Caco-2 (cell line): ENCODE results near the gene CHM. TPM values are rescaled to one million over a fixed set of nuclear protein-coding genes. Genes with fewer than 3 reads are reported as not detected.

Experiments used
- BruUV-seq: library from RNA; stranded (reverse); fragments of 400-500 nt; replicated peaks from 2 replicates; lab custom pipeline; 2021; lab: Mats Ljungman, UMichigan
- CTCF ChIA-PET: fragments of 300-600 bp; sonication (Branson Sonifier 250); formaldehyde crosslinking; loops from one replicate; lab custom pipeline; 2022; ENCODE audit warnings: antibody characterized with exemption; lab: Charles Lee
- POLR2A ChIA-PET: fragments of 300-600 bp; sonication (Branson Sonifier 250); formaldehyde crosslinking; loops from one replicate; lab custom pipeline; 2022; ENCODE audit warnings: antibody characterized with exemption; lab: Charles Lee
- DNase-seq, 2 experiments: peaks; one replicate each; pipeline versions ENCODE4 v3.0.0 to v3.0.0-alpha.2; 2020 to 2022
- H3K27me3 ChIP-seq: replicated peaks from 2 replicates; pipeline ENCODE4 v1.6.0; 2011; ENCODE audit warnings: low read length; ENCODE audit not compliant: control insufficient read depth, insufficient read depth
- H3K36me3 ChIP-seq: 2 replicates; pipeline ENCODE4 v1.5.1; 2011; ENCODE audit warnings: low read length; ENCODE audit not compliant: control insufficient read depth, insufficient read depth
- H3K4me1 ChIP-seq: fragments of 250-450 bp; sonication (Bioruptor Pico); 2 replicates; pipeline ENCODE4 v1.5.1; 2020; ENCODE audit warnings: mild to moderate bottlenecking
- H3K4me3 ChIP-seq: 2 replicates; pipeline ENCODE4 v1.5.1; 2011; ENCODE audit warnings: low read depth, mild to moderate bottlenecking, control low read depth, low read length
- H3K9me3 ChIP-seq: fragments of 250-450 bp; sonication (Bioruptor Pico); 2 replicates; pipeline ENCODE4 v1.5.1; 2020; ENCODE audit warnings: mild to moderate bottlenecking, moderate library complexity
- H3K27ac Mint-ChIP-seq: one replicate; pipeline ENCODE4 v1.8.0; 2022; ENCODE audit warnings: mixed read lengths; ENCODE audit not compliant: unreplicated experiment
- H3K27me3 Mint-ChIP-seq: one replicate; pipeline ENCODE4 v1.8.0; 2022; ENCODE audit warnings: mixed read lengths; ENCODE audit not compliant: insufficient read depth, unreplicated experiment
- H3K36me3 Mint-ChIP-seq: one replicate; pipeline ENCODE4 v1.8.0; 2022; ENCODE audit warnings: mild to moderate bottlenecking, mixed read lengths; ENCODE audit not compliant: insufficient read depth, unreplicated experiment
- H3K4me1 Mint-ChIP-seq: one replicate; pipeline ENCODE4 v1.8.0; 2022; ENCODE audit warnings: low read depth, mixed read lengths; ENCODE audit not compliant: unreplicated experiment
- H3K4me3 Mint-ChIP-seq: one replicate; pipeline ENCODE4 v1.8.0; 2022; ENCODE audit warnings: mild to moderate bottlenecking, moderate library complexity, mixed read lengths; ENCODE audit not compliant: unreplicated experiment
- H3K9me3 Mint-ChIP-seq: one replicate; pipeline ENCODE4 v1.8.0; 2022; ENCODE audit warnings: mixed read lengths; ENCODE audit not compliant: unreplicated experiment
- intact Hi-C: fragments of 100-400 bp; cut with micrococcal nuclease; formaldehyde crosslinking; loops from one replicate; pipeline ENCODE4 v1.10.0; 2022; ENCODE audit not compliant: unreplicated experiment
- total RNA-seq: library from RNA; stranded (reverse); gene quantifications from 2 replicates; pipeline ENCODE4 v1.2.3, GENCODE V29; 2022
- TF ChIP-seq, protein P1 (sequence below), 2 experiments: fragments of 200-600 bp in 1 of 2; IDR thresholded peaks; 1 replicate in 1 of 2; 2 replicates in 1 of 2; pipeline versions ENCODE4 v1.5.1 to v1.8.0; 2011 to 2022; ENCODE audit warnings: antibody characterized with exemption in 1 of 2, control low read depth in 1 of 2, inconsistent platforms in 1 of 2, low read depth in 1 of 2, low read length in 1 of 2, mild to moderate bottlenecking in 1 of 2, moderate library complexity in 1 of 2; ENCODE audit not compliant: insufficient read depth in 1 of 2, severe bottlenecking in 1 of 2, unreplicated experiment in 1 of 2

The CHM gene
- total RNA-seq, 1 experiment from 2014 or later, result 24.0 TPM

- H3K4me3 ChIP-seq, result no peak overlapping the region
- intact Hi-C loops, result no loop called here
- H3K4me1 ChIP-seq, result no peaks in the 10 kb centered on the region
- TF ChIP-seq, protein P1, sequence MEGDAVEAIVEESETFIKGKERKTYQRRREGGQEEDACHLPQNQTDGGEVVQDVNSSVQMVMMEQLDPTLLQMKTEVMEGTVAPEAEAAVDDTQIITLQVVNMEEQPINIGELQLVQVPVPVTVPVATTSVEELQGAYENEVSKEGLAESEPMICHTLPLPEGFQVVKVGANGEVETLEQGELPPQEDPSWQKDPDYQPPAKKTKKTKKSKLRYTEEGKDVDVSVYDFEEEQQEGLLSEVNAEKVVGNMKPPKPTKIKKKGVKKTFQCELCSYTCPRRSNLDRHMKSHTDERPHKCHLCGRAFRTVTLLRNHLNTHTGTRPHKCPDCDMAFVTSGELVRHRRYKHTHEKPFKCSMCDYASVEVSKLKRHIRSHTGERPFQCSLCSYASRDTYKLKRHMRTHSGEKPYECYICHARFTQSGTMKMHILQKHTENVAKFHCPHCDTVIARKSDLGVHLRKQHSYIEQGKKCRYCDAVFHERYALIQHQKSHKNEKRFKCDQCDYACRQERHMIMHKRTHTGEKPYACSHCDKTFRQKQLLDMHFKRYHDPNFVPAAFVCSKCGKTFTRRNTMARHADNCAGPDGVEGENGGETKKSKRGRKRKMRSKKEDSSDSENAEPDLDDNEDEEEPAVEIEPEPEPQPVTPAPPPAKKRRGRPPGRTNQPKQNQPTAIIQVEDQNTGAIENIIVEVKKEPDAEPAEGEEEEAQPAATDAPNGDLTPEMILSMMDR (IDR thresholded peaks at IDR 0.05; ENCODE audit: insufficient read depth in 1 of 2, low read depth in 1 of 2, low read length in 1 of 2, severe bottlenecking in 1 of 2, unreplicated experiment in 1 of 2), result no peak
- H3K27me3 ChIP-seq, result no peaks in the 10 kb centered on the region
- Mint-ChIP-seq H3K27ac (no peak overlapping the region), H3K4me1 (peaks cover 15% of the 10 kb centered on the region), H3K9me3 (no peaks in the 10 kb centered on the region), H3K4me3 (no peak overlapping the region), H3K27me3 (no peaks in the 10 kb centered on the region), H3K36me3 (no peaks in the 10 kb centered on the region)
- H3K36me3 ChIP-seq, result no peaks in the 10 kb centered on the region
- no peak for DNase-seq
- CTCF ChIA-PET, result no interaction called here
- no peaks in the 10 kb centered on the region for H3K9me3 ChIP-seq
- POLR2A ChIA-PET, result no interaction called here
- BruUV-seq, result no TSS peak
Observed at GRCh38 chrX:85993539-85994197, 53.7 kb downstream of the CHM start.

DNA sequence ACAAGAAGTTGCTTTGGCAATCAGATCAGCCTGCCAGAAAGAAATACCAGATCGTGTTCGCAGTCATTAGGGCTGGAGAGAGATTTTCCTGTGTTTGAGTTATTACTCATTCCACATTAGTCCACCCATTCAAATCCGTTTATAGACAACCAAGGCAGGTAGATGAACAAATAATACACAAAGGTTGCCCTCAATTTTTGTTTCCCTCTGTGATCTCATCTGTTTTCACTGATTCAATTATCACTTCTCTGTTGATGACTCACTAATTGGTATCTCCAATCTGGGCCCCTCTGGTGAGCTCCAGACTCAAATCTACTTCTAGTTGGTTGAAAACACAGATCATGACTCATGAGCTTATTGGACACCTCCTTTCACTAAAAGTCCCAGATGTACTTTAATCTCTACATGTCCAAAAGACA is 54.5 kb downstream of the CHM start:
- TF ChIP-seq, protein P1 (IDR thresholded peaks at IDR 0.05; ENCODE audit: insufficient read depth in 1 of 2, low read depth in 1 of 2, low read length in 1 of 2, severe bottlenecking in 1 of 2, unreplicated experiment in 1 of 2), result no peak
- CTCF ChIA-PET, result no interaction called here
- intact Hi-C loops, result no loop called here
- Histone ChIP-seq H3K36me3 (no peaks in the 10 kb centered on the region), H3K27me3 (no peaks in the 10 kb centered on the region), H3K9me3 (no peaks in the 10 kb centered on the region), H3K4me1 (no peaks in the 10 kb centered on the region), H3K4me3 (no peak overlapping the region)
- Mint-ChIP-seq H3K9me3 (no peaks in the 10 kb centered on the region), H3K27me3 (no peaks in the 10 kb centered on the region), H3K27ac (no peak overlapping the region), H3K4me1 (peaks cover 15% of the 10 kb centered on the region), H3K4me3 (no peak overlapping the region), H3K36me3 (no peaks in the 10 kb centered on the region)
- DNase-seq, result no peak
- BruUV-seq, result no TSS peak
- POLR2A ChIA-PET, result no interaction called here

DNA sequence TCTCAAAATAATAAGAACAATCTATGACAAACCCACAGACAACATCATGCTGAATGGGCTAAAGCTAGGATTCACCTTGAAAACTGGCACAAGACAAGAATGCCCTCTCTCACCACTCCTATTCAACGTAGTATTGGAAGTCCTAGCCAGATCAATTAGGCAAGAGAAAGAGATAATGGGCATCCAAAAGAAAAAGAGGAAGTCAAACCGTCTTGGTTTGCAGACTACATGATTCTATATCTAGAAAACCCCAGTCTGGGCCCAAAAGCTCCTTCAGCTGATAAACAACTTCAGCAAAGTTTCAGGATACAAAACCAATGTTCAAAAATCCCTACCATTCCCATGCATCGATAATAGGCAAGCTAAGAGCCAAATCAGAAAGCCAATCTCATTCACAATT is 59.0 kb downstream of the CHM start:
- ChIA-PET POLR2A (no interaction called here), CTCF (no interaction called here)
- Histone ChIP-seq H3K9me3 (no peaks in the 10 kb centered on the region), H3K4me3 (no peak overlapping the region), H3K36me3 (no peaks in the 10 kb centered on the region), H3K4me1 (no peaks in the 10 kb centered on the region), H3K27me3 (no peaks in the 10 kb centered on the region)
- H3K4me3 Mint-ChIP-seq, result no peak overlapping the region
- no peaks in the 10 kb centered on the region for H3K9me3 Mint-ChIP-seq
- DNase-seq, result no peak
- intact Hi-C loops, result no loop called here
- H3K27me3 Mint-ChIP-seq, result no peaks in the 10 kb centered on the region
- BruUV-seq, result no TSS peak
- no peaks in the 10 kb centered on the region for H3K36me3 Mint-ChIP-seq
- no peak overlapping the region for H3K27ac Mint-ChIP-seq
- peaks cover 5% of the 10 kb centered on the region for H3K4me1 Mint-ChIP-seq
- TF ChIP-seq, protein P1 (IDR thresholded peaks at IDR 0.05; ENCODE audit: insufficient read depth in 1 of 2, low read depth in 1 of 2, low read length in 1 of 2, severe bottlenecking in 1 of 2, unreplicated experiment in 1 of 2), result no peak
